Measurements from ENCODE around the gene CCDC97. TPM values are rescaled to one million over a fixed set of nuclear protein-coding genes. Genes with fewer than 3 reads are reported as not detected.

Gene CCDC97
- total RNA-seq, 1 experiment from 2014 or later: 31.4 TPM

GRCh38 chr19:41310033-41310831 lies at the start of gene CCDC97 (continued):
- TF ChIP-seq ZSCAN18 (CRISPR knock-in tag; IDR thresholded peaks at IDR 0.05): no peak
- peak; percentile 74; the same call in 1 of the 2 replicates for TF ChIP-seq FOXP1 (CRISPR knock-in tag; IDR thresholded peaks at IDR 0.05; ENCODE audit: borderline replicate concordance)
- TF ChIP-seq SOX15 (CRISPR knock-in tag; IDR thresholded peaks at IDR 0.05): no peak
- TF ChIP-seq MAX (CRISPR knock-in tag; IDR thresholded peaks at IDR 0.05): peak; percentile 87
- 0 out of 2 replicates have a peak, but pooled peaks have one; percentile 65 for TF ChIP-seq CREM (CRISPR knock-in tag; IDR thresholded peaks at IDR 0.05)
- TF ChIP-seq GRHL2 (CRISPR knock-in tag; IDR thresholded peaks at IDR 0.05; ENCODE audit: insufficient replicate concordance, severe bottlenecking): no peak
- no peak for TF ChIP-seq ATF1 (CRISPR knock-in tag; IDR thresholded peaks at IDR 0.05)
- TF ChIP-seq TEAD4 (CRISPR knock-in tag; IDR thresholded peaks at IDR 0.05): no peak
- no peak for TF ChIP-seq RELA (CRISPR knock-in tag; IDR thresholded peaks at IDR 0.05; ENCODE audit: borderline replicate concordance)
- TF ChIP-seq ZMAT4 (CRISPR knock-in tag; IDR thresholded peaks at IDR 0.05): no peak
- TF ChIP-seq NFE2L1 (CRISPR knock-in tag; IDR thresholded peaks at IDR 0.05): peak; percentile 70; the same call in 1 of the 2 replicates
- TF ChIP-seq ZNF138 (CRISPR knock-in tag; conservative IDR thresholded peaks at IDR 0.05): no peak
- TF ChIP-seq TCF7 (CRISPR knock-in tag; IDR thresholded peaks at IDR 0.05; ENCODE audit: low read depth): no peak
- TF ChIP-seq OVOL2 (CRISPR knock-in tag; IDR thresholded peaks at IDR 0.05; ENCODE audit: borderline replicate concordance): no peak
- TF ChIP-seq USF2 (CRISPR knock-in tag; IDR thresholded peaks at IDR 0.05): peak; percentile 54
- TF ChIP-seq AFF4 (CRISPR knock-in tag; IDR thresholded peaks at IDR 0.05; ENCODE audit: borderline replicate concordance): no peak
- no peak for TF ChIP-seq ELF4 (CRISPR knock-in tag; IDR thresholded peaks at IDR 0.05; ENCODE audit: low read depth)
- peak; percentile 44; the same call in 1 of the 2 replicates for TF ChIP-seq PRRX2 (CRISPR knock-in tag; IDR thresholded peaks at IDR 0.05)
- TF ChIP-seq ZNF396 (CRISPR knock-in tag; IDR thresholded peaks at IDR 0.05; ENCODE audit: borderline replicate concordance): no peak
- TF ChIP-seq RORB (CRISPR knock-in tag; IDR thresholded peaks at IDR 0.05): no peak
- TF ChIP-seq ERG (CRISPR knock-in tag; IDR thresholded peaks at IDR 0.05): peak; percentile 84; the same call in 1 of the 2 replicates
- no peak for TF ChIP-seq MXD4 (CRISPR knock-in tag; IDR thresholded peaks at IDR 0.05; ENCODE audit: borderline replicate concordance)
- 0 out of 2 replicates have a peak, but pooled peaks have one; percentile 14 for TF ChIP-seq HMGA2 (CRISPR knock-in tag; IDR thresholded peaks at IDR 0.05)
- no peak for TF ChIP-seq E2F4 (CRISPR knock-in tag; IDR thresholded peaks at IDR 0.05; ENCODE audit: borderline replicate concordance, low read depth)
- TF ChIP-seq ZNF317 (CRISPR knock-in tag; IDR thresholded peaks at IDR 0.05; ENCODE audit: borderline replicate concordance, low read depth): no peak
- TF ChIP-seq ZNF416 (CRISPR knock-in tag; IDR thresholded peaks at IDR 0.05): peak; percentile 95
- peak; percentile 93; the same call in 1 of the 2 replicates for TF ChIP-seq ZNF425 (CRISPR knock-in tag; conservative IDR thresholded peaks at IDR 0.05)
- TF ChIP-seq ZNF671 (CRISPR knock-in tag; IDR thresholded peaks at IDR 0.05): peak; percentile 83
